ENCODE results near the gene MVK.

The MVK gene

GRCh38 chr12:109638735-109639134 is 65.1 kb downstream of the MVK start:
- DNase-seq = no peak

GRCh38 chr12:109639151-109639872 is 65.7 kb downstream of the MVK start:
- no peak for DNase-seq

GRCh38 chr12:109640961-109641360 is 67.4 kb downstream of the MVK start:
- no peak for DNase-seq

DNA sequence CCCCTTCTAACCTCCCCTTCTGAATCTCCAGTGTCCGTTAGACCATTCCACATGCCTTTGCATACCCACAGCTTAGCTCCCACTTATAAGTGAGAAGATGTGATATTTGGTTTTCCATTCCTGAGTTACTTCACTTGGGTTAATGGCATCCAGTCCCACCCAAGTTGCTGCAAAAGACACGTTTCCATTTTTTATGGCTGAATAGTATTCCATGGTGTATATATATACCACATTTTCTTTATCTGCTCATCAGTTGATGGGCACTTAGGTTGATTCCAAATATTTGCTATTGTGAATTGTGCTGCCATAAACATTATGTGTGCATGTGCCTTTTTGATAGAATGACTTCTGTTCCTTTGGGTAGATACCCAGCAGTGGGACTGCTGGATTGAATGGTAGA is 67.8 kb downstream of the MVK start:
- no peak for DNase-seq

- DNase-seq = no peak
Observed at GRCh38 chr12:109642506-109643132, 69.0 kb downstream of the MVK start.

DNA sequence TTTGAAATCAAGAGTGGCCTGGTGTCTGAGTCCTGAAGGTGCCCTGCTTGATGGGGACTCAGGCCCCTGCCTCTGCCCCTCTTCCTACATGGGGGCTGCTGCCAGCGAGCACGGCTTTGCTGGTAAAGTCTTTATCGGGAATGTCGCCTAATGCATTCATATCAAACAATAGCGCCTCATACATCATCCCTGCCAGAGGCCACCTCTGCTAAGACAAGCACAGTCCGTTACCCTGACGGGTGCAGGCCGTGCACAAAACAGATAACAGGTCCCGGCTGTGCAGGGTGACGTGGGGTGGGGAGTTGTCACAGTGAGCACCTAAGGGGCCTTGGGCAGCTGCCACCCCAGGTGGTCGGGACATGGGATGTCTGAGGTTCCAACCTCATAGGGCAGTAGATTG is 71.6 kb downstream of the MVK start:
- DNase-seq = no peak

DNA sequence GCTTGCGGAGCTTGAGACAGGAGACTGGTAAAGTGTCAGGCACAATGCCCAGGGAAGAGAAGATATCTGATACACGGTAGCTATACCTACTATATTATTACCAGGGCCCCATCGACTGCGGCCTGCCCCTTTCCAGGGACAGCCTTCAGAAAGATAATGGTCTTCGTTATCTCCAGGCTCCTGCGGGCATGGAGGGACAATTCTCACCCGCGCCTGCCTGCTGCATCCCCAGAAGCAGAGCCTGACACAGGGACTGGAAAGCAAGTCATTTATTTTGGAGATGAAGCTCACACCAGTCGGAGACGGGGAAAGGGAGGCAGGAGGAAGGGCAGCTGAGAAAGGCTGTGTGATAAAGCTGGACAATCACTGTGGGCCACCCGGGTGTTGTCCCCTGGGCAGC is 72.1 kb downstream of the MVK start:
- DNase-seq = no peak
